DMS53 treated with DMSO at 0.1 percent for 48 hours (cell line): ENCODE measurements around the gene CLMN.

Experiments
- DNase-seq: peaks from one replicate; lab custom pipeline; 2025; ENCODE audit not compliant: unreplicated experiment; lab: John Stamatoyannopoulos, UW

The CLMN gene

DNA sequence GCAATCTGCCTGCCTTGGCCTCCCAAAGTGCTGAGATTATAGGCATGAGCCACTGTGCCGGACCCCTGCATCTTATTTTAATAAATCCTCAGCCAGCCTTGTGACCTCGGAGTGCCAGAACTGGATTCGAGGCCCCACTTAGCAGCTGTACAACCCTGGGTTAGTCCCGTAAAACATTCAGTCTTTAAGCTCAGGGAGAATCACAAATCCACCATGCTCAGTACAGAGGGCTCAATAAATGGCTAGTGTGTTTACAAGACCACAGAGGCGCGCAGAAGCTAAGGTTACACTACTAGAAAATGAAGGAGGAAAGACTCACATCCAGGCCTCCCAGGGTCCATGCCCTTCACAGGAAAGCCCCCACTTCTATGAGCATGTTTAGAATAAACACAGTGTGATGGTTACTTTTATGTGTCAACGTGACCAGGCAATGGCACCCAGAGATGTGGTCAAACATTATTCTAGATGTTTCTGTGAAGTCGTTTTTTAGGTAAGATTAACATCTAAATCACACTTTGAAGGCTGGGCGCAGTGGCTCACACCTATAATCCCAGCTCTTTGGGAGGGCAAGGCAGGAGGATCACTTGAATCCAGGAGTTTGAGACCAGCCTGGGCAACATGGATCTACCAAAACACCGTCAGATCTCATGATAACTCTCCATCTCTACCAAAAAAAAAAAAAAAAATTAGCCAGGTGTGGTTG is 55.3 kb downstream of the CLMN start:
- no peak for DNase-seq

DNA sequence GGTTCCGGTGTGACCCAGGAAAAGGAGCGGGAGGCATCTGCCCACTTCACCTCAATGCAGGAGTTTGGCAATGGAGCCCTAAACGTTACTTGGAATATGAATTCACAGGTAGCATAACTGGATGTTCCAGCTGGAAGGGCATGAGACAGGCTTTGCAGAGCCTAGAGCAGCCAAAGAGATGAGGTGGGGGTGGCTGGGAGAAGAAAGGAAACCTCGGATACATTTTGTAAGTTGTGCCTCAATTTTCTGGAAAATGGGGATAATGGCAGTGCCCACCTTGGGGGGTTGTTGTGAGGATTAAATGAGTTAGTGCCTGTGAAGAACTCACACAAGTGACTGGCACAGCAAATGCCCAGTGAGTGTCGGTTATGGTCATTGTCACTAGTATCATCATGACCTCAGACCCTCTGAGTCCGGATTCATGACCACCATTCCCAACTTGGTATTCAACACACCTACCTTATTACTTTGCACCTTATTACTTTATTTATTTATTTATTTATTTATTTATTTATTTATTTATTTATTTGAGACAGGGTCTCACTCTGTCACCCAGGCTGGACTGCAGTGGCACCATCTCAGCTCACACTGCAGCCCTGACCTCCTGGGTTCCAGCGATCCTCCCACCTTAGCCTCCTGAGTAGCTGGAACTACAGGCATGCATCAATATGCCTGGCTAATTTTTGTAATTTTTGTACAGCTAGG is 56.0 kb downstream of the CLMN start:
- no peak for DNase-seq

DNA sequence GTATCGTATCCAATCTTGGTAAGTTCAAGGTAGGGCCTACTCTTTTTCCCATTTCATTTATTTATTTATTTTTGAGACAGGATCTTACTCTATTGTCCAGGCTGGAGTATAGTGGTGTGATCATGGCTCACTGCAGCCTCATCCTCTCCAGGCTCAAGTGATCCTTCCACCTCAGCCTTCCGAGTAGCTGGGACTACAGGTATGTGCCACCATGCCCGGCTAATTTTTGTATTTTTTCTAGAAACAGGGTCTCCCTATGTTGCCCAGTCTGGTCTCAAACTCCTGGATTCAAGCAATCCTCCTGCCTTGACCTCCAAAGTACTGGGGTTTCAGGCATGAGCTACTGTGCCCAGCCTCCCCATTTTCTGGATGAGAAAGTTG is 57.2 kb downstream of the CLMN start:
- no peak for DNase-seq

DNA sequence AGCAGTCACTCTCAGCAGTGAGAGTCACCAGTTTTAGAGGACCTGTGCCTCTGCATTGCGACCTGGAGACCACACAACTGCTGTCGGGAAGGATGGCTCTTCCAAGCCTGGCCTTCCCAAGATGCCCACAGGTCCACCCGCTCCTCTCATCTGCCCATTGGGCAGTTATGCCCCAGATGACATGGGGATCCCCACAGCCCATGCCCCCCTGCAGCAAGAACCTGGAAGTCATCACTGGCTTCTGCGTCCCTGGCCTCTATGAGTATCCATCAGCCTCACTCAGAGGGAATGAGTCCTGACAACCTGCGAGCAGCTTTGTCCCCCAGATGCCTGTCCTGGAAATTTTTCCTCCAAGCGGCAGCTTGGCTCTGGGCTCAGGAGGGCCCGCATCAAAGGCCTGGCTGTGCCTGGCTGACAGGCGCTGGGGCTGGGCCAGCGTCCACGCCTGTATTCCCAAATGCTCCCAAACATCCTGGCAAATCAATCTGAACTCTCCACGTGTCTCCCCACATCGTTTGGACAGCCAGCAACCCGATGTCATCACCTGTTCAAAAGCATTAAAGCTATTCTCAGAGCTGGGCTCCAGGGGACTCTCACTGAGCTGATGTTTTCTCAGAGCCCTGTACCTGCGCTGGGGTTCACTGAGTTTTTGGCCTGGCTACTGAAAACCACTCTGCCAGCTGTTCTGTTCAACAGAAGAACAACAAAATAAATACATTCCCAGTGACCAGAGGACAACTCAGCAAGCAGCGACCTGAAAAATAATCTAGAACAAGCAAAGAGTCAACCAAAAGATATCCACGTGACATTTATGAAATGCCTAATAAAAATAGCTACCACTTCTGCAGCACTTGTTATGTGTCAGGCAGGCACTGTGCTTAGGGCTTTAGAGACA is 57.8 kb downstream of the CLMN start:
- DNase-seq = no peak

DNA sequence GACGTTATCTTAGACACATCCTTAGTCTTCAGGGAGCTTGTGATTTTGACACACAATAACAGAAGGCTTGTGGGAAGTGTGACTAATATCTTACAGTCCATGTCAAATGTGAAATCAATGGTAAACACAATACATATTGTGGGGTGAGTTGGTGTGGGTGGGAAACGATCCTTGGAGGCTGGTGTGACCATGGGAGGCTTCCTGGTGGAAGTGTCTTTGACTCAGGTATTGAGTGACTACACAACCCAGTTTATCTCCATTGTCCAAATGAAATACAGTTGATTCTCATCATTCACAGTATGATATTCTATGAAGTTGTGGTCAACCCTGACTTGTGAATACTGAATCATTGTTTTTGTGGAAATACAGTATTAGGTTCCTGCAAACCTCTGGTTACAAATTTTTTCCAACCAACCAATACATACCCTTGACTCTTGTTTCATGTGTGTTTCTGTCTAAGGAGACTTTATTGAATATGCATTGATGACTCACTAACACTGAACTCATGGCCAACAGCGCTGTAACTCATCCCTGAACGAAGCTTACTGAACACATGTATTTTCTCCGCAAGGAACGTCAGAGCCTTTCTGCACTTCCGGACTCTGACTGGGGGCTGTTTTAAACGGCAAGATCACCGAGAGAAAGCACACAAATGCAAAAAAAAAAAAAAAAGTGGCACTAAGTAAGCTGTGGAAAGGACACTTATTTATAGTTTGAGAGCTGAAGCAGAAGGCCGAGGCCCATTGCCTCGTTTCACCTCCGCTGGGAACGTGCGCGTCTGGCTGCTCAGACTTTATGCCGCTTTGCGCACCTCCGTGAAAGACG is 59.0 kb downstream of the CLMN start:
- DNase-seq = no peak

DNA sequence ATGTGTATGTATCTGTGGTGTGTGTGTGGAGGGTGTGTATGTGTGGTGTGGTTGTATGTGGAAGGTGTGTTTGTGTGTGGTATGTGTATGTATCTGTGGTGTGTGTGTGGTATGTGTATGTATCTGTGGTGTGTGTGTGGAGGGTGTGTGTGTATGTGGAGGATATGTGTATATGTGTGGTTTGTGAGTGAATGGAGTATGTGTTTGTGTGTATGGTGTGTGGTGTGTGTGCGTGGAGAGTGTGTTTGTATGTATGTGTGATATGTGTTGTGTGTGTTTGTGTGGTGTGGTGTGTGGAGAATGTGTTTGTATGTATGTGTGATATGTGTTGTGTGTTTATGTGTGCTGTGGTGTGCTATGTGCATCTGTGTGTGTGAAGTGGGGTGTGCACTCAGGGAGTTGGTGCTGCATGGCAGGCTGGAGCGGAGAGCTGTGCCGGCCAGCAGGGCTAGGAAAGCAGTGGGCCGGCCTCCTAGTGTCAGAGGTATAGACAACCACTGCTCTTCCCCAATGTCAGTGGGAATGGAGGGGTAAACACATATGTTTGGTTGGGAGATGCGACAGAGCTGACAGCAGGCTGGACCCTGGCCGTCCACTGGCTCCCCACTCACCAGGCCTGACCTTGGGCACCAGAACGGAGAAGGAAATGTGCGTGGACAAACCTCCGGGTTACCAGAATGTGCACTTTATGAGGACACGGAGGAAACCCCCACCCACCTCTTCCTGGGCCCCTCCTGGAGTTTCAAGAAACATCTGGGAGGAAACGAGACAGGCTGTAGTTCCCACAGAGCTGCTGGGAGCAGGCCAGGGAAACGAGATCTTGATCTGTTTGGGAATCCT is 60.7 kb downstream of the CLMN start:
- DNase-seq = no peak

DNA sequence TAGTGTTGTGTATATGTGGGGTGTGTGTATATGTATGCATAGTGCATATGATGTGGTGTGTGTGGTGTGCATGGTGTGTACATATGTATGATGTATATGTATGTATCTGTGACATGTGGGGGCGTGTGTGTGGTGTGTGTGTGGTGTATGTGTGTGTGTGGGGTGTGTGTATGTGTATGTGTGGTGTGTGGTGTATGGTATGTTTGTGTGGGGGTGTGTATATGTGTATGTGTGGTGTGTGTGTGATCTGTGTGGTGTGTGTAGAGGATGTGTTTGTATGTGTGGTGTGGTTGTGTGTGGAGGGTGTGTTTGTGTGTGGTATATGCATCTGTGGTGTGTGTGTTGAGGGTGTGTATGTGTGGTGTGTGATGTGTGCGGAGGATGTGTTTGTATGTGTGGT is 61.6 kb downstream of the CLMN start:
- no peak for DNase-seq

DNA sequence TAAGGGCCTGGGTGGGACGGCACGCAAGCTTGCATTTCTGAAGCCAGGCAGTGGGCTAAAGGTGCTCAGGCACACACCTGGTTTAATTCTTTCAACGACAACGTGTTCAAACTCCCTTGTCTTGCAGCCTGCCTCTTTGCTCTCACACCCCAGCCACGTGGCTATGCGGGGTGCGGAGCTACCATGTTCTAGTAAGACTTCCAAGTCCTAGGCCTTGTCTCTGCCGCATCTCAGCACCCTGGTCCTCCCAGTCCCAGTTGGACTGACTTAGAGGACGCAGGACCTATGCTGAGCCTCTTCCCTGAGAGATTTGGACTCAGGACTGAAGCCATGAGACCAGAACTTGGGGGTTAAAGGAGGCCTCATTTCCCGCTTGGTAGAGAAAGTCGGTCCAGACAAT is 62.2 kb downstream of the CLMN start:
- no peak for DNase-seq

DNA sequence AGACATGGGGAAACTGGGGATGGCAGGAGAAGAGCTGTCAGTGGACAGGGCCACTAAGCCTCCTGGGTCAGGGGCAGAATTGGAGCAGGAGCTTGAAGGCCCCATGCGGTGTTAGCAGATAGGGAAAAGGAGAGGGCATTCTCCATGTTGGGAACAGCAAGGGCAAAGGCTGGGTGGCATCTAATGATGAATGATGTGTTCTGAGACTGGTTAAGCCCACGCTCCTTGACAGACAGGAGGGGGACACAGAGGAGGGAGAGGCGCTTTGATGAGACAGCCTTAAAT is 63.0 kb downstream of the CLMN start:
- DNase-seq = no peak

DNA sequence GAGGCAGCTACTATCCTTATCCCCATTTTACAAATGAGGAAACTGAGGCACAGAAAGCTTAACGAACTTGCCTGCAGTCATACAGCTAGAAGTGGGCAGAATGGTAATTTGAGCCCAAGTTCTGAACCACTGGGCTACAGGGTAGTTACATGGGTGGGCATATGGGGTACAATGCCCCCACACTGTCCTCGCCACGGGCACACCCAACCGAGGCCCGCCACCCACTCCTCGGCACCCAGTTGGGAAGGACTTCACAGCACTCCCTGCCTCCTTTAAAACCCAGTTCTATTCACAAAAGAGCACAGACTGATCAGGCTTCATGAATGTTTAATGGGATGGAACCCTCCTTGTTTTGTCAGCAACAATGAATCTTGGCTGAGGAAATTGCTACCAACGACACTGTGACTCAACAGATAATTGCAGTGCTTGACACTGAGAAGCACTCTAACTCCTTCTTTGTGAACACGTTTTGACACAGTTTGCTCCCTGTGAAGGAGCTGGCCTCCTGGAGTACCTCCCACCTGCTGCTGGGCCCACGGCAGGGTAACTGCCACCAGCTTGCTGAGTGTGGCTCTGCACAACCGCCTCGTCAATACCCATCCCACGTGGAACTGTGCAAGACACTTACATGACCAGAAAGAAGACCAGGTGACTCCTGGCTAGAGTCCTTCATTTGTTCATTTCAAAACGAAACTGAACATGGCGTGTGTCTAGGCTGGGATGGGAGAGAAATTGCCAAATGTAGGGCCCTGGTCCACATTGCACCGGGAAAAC is 63.5 kb downstream of the CLMN start:
- peak; percentile 57 for DNase-seq

DNA sequence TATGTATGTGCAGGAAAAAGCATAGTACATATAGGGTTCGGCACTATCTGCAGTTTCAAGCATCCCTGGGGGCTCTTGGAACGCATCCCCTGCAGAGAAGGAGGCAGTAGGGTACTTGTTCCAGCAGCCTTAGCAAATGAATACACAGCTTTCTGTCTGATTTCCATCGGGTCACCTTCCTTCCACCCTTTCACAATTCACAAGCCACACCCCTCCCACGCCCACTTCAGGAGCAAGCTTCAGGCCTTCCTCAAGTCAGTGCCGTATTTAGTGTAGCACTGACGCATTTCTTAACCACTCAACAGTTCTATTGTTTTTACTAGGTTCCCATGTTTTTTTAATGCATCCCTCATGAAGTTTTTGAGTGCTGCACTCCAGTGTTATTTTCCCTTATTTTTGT is 64.2 kb downstream of the CLMN start:
- DNase-seq = no peak

DNA sequence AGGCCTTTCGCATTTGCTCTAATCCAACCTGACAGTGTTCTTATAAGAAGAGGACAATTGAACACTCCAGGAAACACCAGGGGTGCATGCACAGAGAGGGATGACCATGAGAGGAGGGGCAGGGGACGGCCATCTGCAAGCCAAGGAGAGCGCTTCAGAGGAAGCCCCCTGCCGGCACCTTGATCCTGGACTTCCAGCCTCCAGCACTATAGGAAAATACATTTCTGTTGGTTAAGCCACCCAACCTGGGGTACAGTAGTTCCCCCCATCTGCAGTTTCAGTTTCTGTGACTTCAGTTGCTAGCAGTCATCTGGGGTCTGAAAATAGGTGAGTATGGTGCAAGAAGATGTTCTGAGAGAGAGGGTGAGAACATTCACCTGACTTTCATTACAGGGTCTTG is 64.7 kb downstream of the CLMN start:
- DNase-seq = no peak

DNA sequence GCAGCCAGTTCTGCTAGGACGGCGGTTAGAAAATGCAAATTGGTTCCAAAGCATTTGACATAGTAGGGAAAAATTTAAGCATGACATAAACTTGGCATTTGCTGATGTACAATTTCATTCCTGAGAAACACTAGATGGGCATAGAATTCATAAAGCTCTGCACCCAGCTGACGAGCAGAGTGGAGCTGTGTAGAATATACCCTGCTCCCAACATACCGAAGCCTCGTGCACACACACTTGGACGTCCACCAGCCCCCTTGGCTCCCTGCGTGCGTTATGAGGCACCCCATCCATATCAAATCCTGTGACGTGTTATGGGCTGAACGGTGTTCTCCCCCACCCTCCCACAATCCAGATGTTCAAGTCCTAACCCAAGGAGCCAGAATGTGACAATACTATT is 65.4 kb downstream of the CLMN start:
- DNase-seq = no peak

DNA sequence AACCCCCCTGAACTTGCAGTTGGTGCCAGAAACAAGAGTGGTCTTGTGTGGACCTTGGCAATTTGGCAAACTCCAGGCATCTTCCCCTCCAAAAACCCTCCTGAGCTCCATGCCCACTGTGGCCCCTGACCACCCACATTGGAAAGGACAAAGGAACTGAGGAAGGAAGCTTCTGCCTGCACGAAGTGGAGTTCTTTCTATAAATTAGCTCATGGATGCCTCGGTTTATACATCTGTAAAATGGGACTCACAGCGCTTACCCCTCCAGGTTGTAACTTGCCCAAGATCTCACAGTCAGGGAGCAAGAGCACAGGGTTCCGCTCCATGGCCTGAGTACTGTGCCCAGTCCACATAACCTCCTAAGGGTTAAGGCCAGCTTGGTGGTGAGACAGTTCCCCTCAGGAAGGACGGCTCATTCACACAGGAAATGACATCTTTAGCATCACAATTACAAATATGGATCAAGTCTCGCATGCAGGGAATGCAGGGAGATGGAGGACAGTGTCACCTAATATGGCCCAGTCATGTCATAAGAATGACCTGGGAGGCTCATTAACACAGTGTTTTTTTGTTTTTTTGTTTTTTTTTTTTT is 66.6 kb downstream of the CLMN start:
- no peak for DNase-seq

DNA sequence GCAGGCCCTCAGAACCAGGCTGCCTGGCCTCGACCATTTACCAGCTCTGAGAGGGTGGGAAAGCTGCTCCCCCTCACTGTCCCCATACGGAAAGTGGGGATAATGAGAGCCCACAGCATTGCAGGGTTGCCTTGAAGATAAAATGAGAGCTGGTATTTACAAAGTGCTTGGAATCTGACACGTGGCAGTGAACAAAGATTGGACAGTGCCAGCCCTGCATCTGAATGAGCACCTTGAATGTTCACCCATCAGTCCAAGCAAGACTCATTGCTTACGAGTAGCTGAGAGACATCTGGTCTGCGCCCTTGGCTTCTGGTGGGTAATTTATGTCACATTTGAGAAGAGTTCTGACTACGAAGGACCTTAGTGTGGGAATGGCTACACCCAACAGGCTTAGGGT is 67.5 kb downstream of the CLMN start:
- DNase-seq = no peak

DNA sequence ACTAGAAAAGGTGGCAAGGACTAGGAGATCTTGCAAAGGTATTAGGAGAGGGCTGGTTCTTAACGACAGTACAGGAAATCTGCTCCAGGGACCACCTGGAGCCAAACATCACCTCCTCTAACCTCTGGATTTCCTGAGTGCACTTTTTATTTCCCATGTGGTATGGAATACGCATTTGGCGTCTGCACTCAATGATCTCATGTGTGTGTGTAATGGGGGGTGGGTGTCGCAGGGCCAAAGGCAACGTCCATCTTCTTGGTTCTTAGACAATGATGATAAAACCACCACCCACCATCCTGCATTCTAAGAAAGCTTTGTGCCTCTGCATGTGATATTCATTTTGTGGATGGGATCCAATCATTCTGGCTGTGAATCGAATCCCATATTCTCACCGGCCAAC is 68.8 kb downstream of the CLMN start:
- DNase-seq = no peak

DNA sequence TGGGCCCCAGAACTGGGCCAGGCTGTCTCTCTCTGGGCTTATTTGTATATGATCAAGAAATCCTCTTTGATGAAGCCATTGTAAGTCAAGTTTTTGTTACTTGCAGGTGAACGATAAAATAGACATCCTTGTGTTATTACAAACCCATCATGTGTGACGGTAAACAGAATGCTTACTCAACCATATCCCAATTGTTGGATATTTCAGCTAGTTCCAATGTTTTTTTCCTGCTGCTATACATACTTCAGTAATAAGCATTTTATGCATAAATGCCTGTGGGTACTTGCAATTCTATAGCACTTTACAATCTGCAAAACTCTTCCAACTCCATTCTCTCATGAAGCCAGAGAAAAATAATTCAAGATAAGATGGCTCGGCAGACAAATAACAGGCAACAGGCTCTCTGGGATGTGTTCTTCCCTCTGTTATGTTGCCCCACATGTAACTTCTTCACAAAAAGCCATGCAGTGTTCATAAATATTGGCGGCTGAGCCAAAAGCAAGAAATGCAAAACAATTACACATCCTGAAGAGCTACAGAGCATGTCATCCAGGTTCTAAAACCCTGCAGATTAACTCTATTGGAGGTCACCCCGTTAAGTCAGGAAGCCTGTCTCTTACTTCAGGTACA is 69.5 kb downstream of the CLMN start:
- peak; percentile 83 for DNase-seq

DNA sequence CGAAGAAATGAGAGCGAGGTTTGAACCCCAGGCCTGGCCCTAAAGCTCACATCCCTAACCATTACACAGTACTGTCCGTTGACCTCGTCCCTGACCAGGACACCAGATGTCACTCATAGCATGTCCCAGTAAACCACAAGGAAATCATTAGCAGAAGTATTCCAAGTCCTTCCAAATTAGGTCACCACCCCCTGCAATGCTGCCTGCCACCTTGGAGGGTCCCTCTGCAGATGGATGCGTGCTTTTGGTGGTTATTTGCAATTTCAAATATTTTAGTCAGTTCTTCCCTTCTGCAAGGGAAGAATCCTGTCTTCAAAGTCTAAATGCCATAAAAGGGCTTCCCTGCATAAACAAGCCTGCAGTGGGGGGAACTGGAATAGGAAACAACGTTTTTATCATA is 71.3 kb downstream of the CLMN start:
- DNase-seq = no peak

DNA sequence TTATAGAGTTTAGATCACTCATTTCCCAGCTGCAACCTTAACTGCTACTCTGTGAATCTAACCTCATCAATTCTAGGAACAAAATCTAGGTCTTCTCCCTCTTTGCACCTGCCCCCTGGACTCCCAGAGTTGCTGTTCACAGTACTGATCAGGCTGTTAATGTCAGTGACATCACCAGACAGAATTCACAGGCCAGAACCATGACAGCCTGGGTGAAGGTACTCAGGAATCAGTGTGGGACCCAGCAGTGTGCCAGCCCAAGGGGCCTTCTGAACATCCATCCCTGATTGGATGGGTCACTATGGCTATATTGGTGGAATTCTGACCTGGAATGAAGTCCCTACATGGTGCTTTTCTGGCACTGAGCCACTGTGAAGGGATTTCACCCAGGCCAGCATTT is 72.8 kb downstream of the CLMN start:
- DNase-seq = no peak
